ENCODE data around the gene WDR90.
A peak's percentile ranks its signal among the peaks of the same experiment; 100 is the strongest.

WDR90 gene

DNA sequence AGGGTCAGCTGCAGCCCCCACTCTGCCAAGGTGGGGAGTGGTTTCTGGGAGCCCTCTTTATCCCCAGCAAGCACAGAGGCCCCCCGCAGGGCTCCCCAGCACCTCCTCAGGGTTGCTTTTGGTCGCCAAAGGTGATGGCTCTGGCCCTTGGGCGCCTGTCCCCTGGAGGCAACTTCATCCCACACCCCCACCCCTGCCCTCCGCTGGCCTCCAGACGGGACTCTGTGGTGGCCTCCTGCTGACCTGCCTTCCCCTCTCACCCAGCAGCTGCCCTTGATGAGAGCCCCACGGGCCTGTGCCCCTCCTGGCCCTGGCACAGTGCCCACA, 10.9 kb downstream of the WDR90 start:
- H3K9me3 ChIP-seq (ENCODE audit: low read length) = no peaks in the 10 kb centered on the region
- H3K27me3 ChIP-seq (ENCODE audit: insufficient read depth, low read length) = no peaks in the 10 kb centered on the region
- H3F3A ChIP-seq (ENCODE audit: insufficient read depth, low read length) = no peaks in the 10 kb centered on the region
- peaks cover 6% of the 10 kb centered on the region for H3K4me1 ChIP-seq (ENCODE audit: insufficient read depth, low read length, severe bottlenecking)
- no peak overlapping the region for H3K27ac ChIP-seq (ENCODE audit: low read depth, low read length, poor library complexity, severe bottlenecking)
- H3K79me2 ChIP-seq (ENCODE audit: insufficient read depth, low read length) = no peaks in the 10 kb centered on the region
- H3K4me2 ChIP-seq (ENCODE audit: low read length) = no peak overlapping the region
- no peaks in the 10 kb centered on the region for H4K20me1 ChIP-seq (ENCODE audit: insufficient read depth, low read length)
- no peak overlapping the region for H2AFZ ChIP-seq (ENCODE audit: low read length)
- H3K9ac ChIP-seq (ENCODE audit: low read length) = no peak overlapping the region
- TF ChIP-seq EZH2 (IDR thresholded peaks at IDR 0.05; ENCODE audit: borderline replicate concordance, low read length) (no peak), CTCF (IDR thresholded peaks at IDR 0.05; ENCODE audit: low read length) (no peak)
- H3K36me3 ChIP-seq (ENCODE audit: insufficient read depth, low read length) = peaks cover 50% of the 10 kb centered on the region
- no peaks in the 10 kb centered on the region for H3K9me2 ChIP-seq (ENCODE audit: low read depth, low read length)
- H3K4me3 ChIP-seq (ENCODE audit: low read depth, low read length, poor library complexity, severe bottlenecking) = no peak overlapping the region

DNA sequence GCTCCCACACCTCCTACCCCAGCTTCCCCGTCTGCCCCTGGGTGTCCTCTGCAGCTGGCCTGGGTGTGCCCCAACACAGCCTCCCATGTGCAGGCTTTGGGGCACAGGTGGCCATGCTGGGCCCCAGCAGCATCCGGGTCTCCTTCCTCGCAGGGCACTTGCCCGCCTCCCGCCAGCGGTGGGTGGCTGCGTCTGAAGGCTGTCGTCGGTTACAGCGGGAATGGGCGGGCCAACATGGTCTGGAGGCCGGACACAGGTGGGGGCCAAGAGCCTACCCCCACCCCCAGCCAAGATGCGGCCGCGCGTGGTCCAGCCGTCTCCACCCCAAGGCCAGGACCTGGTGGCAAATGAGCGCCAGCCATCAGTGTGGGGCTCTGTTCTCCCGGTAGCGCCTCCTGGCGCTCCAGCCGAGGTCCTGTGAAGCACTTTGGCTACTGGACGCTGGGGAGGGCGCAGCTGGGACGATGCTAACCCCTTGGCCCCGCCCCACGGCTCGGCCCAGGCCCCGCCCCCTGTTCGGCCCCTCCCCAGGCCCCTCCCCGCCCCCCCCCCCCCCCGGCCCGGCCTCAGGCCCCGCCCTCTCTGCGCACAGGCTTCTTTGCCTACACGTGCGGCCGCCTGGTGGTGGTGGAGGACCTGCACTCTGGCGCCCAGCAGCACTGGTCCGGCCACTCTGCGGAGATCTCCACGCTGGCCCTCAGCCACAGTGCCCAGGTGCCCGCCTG, 11.5 kb downstream of the WDR90 start:
- peak overlapping the region; percentile 25; the same call in 1 of the 2 replicates for H3K4me2 ChIP-seq (ENCODE audit: low read length)
- peaks cover 6% of the 10 kb centered on the region for H3K4me1 ChIP-seq (ENCODE audit: insufficient read depth, low read length, severe bottlenecking)
- H3K36me3 ChIP-seq (ENCODE audit: insufficient read depth, low read length) = peaks cover 47% of the 10 kb centered on the region
- no peak overlapping the region for H3K4me3 ChIP-seq (ENCODE audit: low read depth, low read length, poor library complexity, severe bottlenecking)
- no peaks in the 10 kb centered on the region for H3K9me2 ChIP-seq (ENCODE audit: low read depth, low read length)
- no peak overlapping the region for H3K27ac ChIP-seq (ENCODE audit: low read depth, low read length, poor library complexity, severe bottlenecking)
- no peaks in the 10 kb centered on the region for H3F3A ChIP-seq (ENCODE audit: insufficient read depth, low read length)
- TF ChIP-seq EZH2 (IDR thresholded peaks at IDR 0.05; ENCODE audit: borderline replicate concordance, low read length) = no peak
- peak; percentile 29 for TF ChIP-seq CTCF (IDR thresholded peaks at IDR 0.05; ENCODE audit: low read length)
- no peaks in the 10 kb centered on the region for H3K27me3 ChIP-seq (ENCODE audit: insufficient read depth, low read length)
- 0 out of 2 replicates have a peak overlapping the region, but pooled peaks have one; percentile 0 for H3K9ac ChIP-seq (ENCODE audit: low read length)
- no peaks in the 10 kb centered on the region for H4K20me1 ChIP-seq (ENCODE audit: insufficient read depth, low read length)
- H3K9me3 ChIP-seq (ENCODE audit: low read length) = no peaks in the 10 kb centered on the region
- H3K79me2 ChIP-seq (ENCODE audit: insufficient read depth, low read length) = no peaks in the 10 kb centered on the region
- no peak overlapping the region for H2AFZ ChIP-seq (ENCODE audit: low read length)

DNA sequence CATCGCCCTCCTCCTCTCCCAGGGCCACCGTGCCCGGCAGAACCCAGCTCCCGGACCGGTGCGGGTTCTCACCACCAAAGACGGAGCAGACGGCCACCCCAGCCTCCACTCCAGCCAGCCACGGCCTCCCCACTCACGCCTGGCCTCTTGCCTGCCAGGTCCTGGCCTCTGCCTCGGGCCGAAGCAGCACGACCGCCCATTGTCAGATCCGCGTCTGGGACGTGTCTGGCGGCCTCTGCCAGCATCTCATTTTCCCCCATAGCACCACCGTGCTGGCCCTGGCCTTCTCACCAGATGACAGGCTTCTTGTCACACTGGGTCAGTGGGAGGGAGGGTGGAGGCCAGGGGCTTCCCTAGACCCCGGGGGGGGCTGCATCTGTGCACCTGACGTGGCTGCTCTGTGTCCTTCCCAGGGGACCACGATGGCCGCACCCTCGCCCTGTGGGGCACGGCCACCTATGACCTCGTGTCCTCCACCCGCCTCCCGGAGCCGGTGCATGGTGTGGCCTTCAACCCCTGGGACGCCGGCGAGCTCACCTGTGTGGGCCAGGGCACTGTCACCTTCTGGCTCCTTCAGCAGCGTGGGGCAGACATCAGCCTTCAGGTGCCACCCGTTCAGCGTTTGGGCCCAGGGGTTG, 12.1 kb downstream of the WDR90 start:
- Histone ChIP-seq H3K36me3 (ENCODE audit: insufficient read depth, low read length) (peaks cover 45% of the 10 kb centered on the region), H3K9me2 (ENCODE audit: low read depth, low read length) (no peaks in the 10 kb centered on the region), H3F3A (ENCODE audit: insufficient read depth, low read length) (no peaks in the 10 kb centered on the region), H3K79me2 (ENCODE audit: insufficient read depth, low read length) (no peaks in the 10 kb centered on the region), H3K9ac (ENCODE audit: low read length) (0 out of 2 replicates have a peak overlapping the region, but pooled peaks have one; percentile 0), H3K27ac (ENCODE audit: low read depth, low read length, poor library complexity, severe bottlenecking) (no peak overlapping the region), H3K4me1 (ENCODE audit: insufficient read depth, low read length, severe bottlenecking) (peaks cover 6% of the 10 kb centered on the region), H4K20me1 (ENCODE audit: insufficient read depth, low read length) (no peaks in the 10 kb centered on the region), H3K27me3 (ENCODE audit: insufficient read depth, low read length) (no peaks in the 10 kb centered on the region), H3K4me3 (ENCODE audit: low read depth, low read length, poor library complexity, severe bottlenecking) (no peak overlapping the region), H3K9me3 (ENCODE audit: low read length) (no peaks in the 10 kb centered on the region), H2AFZ (ENCODE audit: low read length) (no peak overlapping the region), H3K4me2 (ENCODE audit: low read length) (peak overlapping the region; percentile 25; the same call in 1 of the 2 replicates)
- no peak; the same call in 1 of the 2 replicates for TF ChIP-seq CTCF (IDR thresholded peaks at IDR 0.05; ENCODE audit: low read length)
- no peak for TF ChIP-seq EZH2 (IDR thresholded peaks at IDR 0.05; ENCODE audit: borderline replicate concordance, low read length)
